Panc1 (cell line): ENCODE results near the gene CCDC171.

Experiments used
- POLR2AphosphoS5 ChIP-seq: IDR thresholded peaks from 2 replicates; pipeline ENCODE4 v1.6.1; 2012; ENCODE audit warnings: mild to moderate bottlenecking, low read depth, low read length, moderate library complexity
- REST ChIP-seq, 2 experiments: IDR thresholded peaks; 2 replicates each; pipeline ENCODE4 v1.6.1; 2011 to 2012; ENCODE audit warnings: low read depth in 2 of 2, control low read depth in 1 of 2, low read length in 1 of 2, mild to moderate bottlenecking in 1 of 2, moderate library complexity in 1 of 2; ENCODE audit not compliant: insufficient read depth in 1 of 2
- SIN3A ChIP-seq: IDR thresholded peaks from 2 replicates; pipeline ENCODE4 v1.6.1; 2012; ENCODE audit warnings: low read depth, mild to moderate bottlenecking, low read length, moderate library complexity, borderline replicate concordance; ENCODE audit not compliant: insufficient read depth
- TCF7L2 ChIP-seq: IDR thresholded peaks from 2 replicates; pipeline ENCODE4 v1.6.1; 2011; ENCODE audit warnings: mild to moderate bottlenecking, low read depth, low read length, inconsistent platforms
- TF ChIP-seq, protein P1 (sequence below): fragments of 450-650 bp; IDR thresholded peaks from 2 replicates; pipeline ENCODE4 v1.5.1; 2017; ENCODE audit warnings: mild to moderate bottlenecking

GRCh38 chr9:15885464-15885863 lies 332.6 kb downstream of the CCDC171 start:
- TF ChIP-seq, protein P1, sequence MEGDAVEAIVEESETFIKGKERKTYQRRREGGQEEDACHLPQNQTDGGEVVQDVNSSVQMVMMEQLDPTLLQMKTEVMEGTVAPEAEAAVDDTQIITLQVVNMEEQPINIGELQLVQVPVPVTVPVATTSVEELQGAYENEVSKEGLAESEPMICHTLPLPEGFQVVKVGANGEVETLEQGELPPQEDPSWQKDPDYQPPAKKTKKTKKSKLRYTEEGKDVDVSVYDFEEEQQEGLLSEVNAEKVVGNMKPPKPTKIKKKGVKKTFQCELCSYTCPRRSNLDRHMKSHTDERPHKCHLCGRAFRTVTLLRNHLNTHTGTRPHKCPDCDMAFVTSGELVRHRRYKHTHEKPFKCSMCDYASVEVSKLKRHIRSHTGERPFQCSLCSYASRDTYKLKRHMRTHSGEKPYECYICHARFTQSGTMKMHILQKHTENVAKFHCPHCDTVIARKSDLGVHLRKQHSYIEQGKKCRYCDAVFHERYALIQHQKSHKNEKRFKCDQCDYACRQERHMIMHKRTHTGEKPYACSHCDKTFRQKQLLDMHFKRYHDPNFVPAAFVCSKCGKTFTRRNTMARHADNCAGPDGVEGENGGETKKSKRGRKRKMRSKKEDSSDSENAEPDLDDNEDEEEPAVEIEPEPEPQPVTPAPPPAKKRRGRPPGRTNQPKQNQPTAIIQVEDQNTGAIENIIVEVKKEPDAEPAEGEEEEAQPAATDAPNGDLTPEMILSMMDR: no peak
- no peak for TF ChIP-seq POLR2AphosphoS5
- TF ChIP-seq REST (IDR thresholded peaks at IDR 0.05; ENCODE audit: insufficient read depth in 1 of 2, low read depth in 2 of 2, low read length in 1 of 2): no peak
- TF ChIP-seq SIN3A: no peak
- no peak for TF ChIP-seq TCF7L2
